ENCODE measurements around the gene NBPF4. TPM values are rescaled to one million over a fixed set of nuclear protein-coding genes. Genes with fewer than 3 reads are reported as not detected.
A peak's percentile ranks its signal among the peaks of the same experiment; 100 is the strongest.

NBPF4 gene
- total RNA-seq, 1 experiment from 2014 or later: not detected

DNA sequence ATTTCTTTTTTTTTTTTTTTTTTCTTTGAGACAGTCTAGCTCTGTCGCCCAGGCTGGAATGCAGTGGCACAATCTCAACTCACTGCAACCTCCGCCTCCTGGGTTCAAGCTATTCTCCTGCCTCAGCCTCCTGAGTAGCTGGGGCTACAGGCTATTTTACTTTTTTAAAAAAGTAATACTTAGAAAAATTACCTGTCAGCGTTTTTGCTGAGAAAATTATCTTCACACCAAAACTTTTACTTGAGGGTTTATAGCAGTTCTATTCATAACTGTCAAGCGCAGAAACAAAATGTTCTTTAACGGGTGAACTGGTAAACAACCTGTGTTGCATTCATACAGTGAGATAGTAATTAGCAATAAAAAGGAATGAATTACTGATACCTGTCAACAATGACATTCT, 42.2 kb downstream of the NBPF4 start:
- Mint-ChIP-seq H3K4me3 (no peak overlapping the region), H3K9me3 (peaks cover 15% of the 10 kb centered on the region), H3K4me1 (peaks cover 28% of the 10 kb centered on the region), H3K27me3 (ENCODE audit: low read depth) (peaks cover 10% of the 10 kb centered on the region), H3K27ac (no peak overlapping the region), H3K36me3 (peaks cover 13% of the 10 kb centered on the region)
- ATAC-seq (no peak), DNase-seq (ENCODE audit: low spot score) (no peak)
- ChIA-PET CTCF (interaction anchor here (0.6 kb wide), 1 partner anchor 13 kb away, joined by 4 read pairs; no protein-coding TSS in a partner anchor), POLR2A (no interaction called here)
- no peak for TF ChIP-seq SMAD4 (CRISPR knock-in tag; IDR thresholded peaks at IDR 0.05)
- TF ChIP-seq, protein P1, sequence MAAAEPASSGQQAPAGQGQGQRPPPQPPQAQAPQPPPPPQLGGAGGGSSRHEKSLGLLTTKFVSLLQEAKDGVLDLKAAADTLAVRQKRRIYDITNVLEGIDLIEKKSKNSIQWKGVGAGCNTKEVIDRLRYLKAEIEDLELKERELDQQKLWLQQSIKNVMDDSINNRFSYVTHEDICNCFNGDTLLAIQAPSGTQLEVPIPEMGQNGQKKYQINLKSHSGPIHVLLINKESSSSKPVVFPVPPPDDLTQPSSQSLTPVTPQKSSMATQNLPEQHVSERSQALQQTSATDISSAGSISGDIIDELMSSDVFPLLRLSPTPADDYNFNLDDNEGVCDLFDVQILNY (CRISPR knock-in tag; IDR thresholded peaks at IDR 0.05): no peak

DNA sequence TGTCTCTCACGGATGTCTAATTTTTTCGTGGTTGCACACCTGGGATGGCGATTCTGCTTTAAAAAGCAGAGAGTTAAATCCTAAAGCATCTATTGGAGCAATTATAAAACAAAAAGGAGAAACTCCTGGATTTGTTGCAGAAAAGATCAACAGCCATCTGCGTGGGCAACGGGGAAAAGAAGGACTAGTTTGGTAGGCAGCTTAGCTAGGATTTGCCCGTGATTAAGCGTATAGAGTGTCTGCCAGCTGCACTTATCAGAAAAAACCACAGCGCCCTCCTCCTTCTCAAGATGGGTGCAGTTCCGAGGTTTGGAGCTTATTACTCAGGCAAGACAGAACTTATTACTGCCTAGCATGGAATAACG, 43.2 kb downstream of the NBPF4 start:
- no peak overlapping the region for H3K27ac Mint-ChIP-seq
- TF ChIP-seq, protein P2, sequence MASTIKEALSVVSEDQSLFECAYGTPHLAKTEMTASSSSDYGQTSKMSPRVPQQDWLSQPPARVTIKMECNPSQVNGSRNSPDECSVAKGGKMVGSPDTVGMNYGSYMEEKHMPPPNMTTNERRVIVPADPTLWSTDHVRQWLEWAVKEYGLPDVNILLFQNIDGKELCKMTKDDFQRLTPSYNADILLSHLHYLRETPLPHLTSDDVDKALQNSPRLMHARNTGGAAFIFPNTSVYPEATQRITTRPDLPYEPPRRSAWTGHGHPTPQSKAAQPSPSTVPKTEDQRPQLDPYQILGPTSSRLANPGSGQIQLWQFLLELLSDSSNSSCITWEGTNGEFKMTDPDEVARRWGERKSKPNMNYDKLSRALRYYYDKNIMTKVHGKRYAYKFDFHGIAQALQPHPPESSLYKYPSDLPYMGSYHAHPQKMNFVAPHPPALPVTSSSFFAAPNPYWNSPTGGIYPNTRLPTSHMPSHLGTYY (CRISPR knock-in tag; IDR thresholded peaks at IDR 0.05): no peak
- TF ChIP-seq, protein P3, sequence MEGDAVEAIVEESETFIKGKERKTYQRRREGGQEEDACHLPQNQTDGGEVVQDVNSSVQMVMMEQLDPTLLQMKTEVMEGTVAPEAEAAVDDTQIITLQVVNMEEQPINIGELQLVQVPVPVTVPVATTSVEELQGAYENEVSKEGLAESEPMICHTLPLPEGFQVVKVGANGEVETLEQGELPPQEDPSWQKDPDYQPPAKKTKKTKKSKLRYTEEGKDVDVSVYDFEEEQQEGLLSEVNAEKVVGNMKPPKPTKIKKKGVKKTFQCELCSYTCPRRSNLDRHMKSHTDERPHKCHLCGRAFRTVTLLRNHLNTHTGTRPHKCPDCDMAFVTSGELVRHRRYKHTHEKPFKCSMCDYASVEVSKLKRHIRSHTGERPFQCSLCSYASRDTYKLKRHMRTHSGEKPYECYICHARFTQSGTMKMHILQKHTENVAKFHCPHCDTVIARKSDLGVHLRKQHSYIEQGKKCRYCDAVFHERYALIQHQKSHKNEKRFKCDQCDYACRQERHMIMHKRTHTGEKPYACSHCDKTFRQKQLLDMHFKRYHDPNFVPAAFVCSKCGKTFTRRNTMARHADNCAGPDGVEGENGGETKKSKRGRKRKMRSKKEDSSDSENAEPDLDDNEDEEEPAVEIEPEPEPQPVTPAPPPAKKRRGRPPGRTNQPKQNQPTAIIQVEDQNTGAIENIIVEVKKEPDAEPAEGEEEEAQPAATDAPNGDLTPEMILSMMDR (IDR thresholded peaks at IDR 0.05): no peak
- TF ChIP-seq, protein P4, sequence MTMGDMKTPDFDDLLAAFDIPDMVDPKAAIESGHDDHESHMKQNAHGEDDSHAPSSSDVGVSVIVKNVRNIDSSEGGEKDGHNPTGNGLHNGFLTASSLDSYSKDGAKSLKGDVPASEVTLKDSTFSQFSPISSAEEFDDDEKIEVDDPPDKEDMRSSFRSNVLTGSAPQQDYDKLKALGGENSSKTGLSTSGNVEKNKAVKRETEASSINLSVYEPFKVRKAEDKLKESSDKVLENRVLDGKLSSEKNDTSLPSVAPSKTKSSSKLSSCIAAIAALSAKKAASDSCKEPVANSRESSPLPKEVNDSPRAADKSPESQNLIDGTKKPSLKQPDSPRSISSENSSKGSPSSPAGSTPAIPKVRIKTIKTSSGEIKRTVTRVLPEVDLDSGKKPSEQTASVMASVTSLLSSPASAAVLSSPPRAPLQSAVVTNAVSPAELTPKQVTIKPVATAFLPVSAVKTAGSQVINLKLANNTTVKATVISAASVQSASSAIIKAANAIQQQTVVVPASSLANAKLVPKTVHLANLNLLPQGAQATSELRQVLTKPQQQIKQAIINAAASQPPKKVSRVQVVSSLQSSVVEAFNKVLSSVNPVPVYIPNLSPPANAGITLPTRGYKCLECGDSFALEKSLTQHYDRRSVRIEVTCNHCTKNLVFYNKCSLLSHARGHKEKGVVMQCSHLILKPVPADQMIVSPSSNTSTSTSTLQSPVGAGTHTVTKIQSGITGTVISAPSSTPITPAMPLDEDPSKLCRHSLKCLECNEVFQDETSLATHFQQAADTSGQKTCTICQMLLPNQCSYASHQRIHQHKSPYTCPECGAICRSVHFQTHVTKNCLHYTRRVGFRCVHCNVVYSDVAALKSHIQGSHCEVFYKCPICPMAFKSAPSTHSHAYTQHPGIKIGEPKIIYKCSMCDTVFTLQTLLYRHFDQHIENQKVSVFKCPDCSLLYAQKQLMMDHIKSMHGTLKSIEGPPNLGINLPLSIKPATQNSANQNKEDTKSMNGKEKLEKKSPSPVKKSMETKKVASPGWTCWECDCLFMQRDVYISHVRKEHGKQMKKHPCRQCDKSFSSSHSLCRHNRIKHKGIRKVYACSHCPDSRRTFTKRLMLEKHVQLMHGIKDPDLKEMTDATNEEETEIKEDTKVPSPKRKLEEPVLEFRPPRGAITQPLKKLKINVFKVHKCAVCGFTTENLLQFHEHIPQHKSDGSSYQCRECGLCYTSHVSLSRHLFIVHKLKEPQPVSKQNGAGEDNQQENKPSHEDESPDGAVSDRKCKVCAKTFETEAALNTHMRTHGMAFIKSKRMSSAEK (CRISPR knock-in tag; IDR thresholded peaks at IDR 0.05; ENCODE audit: borderline replicate concordance): no peak
- TF ChIP-seq RELA (CRISPR knock-in tag; IDR thresholded peaks at IDR 0.05; ENCODE audit: borderline replicate concordance): no peak
- TF ChIP-seq, protein P5, sequence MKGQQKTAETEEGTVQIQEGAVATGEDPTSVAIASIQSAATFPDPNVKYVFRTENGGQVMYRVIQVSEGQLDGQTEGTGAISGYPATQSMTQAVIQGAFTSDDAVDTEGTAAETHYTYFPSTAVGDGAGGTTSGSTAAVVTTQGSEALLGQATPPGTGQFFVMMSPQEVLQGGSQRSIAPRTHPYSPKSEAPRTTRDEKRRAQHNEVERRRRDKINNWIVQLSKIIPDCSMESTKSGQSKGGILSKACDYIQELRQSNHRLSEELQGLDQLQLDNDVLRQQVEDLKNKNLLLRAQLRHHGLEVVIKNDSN (CRISPR knock-in tag; IDR thresholded peaks at IDR 0.05): no peak
- TF ChIP-seq NR2C2 (CRISPR knock-in tag; IDR thresholded peaks at IDR 0.05): no peak
- TF ChIP-seq TP53 (CRISPR knock-in tag; IDR thresholded peaks at IDR 0.05): no peak
- no peak for TF ChIP-seq ELF4 (CRISPR knock-in tag; IDR thresholded peaks at IDR 0.05; ENCODE audit: low read depth)
- TF ChIP-seq SMAD4 (CRISPR knock-in tag; IDR thresholded peaks at IDR 0.05): no peak
- TF ChIP-seq, protein P6, sequence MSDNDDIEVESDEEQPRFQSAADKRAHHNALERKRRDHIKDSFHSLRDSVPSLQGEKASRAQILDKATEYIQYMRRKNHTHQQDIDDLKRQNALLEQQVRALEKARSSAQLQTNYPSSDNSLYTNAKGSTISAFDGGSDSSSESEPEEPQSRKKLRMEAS (CRISPR knock-in tag; IDR thresholded peaks at IDR 0.05): 0 out of 2 replicates have a peak, but pooled peaks have one; percentile 3
- TF ChIP-seq, protein P7, sequence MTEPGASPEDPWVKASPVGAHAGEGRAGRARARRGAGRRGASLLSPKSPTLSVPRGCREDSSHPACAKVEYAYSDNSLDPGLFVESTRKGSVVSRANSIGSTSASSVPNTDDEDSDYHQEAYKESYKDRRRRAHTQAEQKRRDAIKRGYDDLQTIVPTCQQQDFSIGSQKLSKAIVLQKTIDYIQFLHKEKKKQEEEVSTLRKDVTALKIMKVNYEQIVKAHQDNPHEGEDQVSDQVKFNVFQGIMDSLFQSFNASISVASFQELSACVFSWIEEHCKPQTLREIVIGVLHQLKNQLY (CRISPR knock-in tag; IDR thresholded peaks at IDR 0.05): 0 out of 2 replicates have a peak, but pooled peaks have one; percentile 4
- TF ChIP-seq, protein P8, sequence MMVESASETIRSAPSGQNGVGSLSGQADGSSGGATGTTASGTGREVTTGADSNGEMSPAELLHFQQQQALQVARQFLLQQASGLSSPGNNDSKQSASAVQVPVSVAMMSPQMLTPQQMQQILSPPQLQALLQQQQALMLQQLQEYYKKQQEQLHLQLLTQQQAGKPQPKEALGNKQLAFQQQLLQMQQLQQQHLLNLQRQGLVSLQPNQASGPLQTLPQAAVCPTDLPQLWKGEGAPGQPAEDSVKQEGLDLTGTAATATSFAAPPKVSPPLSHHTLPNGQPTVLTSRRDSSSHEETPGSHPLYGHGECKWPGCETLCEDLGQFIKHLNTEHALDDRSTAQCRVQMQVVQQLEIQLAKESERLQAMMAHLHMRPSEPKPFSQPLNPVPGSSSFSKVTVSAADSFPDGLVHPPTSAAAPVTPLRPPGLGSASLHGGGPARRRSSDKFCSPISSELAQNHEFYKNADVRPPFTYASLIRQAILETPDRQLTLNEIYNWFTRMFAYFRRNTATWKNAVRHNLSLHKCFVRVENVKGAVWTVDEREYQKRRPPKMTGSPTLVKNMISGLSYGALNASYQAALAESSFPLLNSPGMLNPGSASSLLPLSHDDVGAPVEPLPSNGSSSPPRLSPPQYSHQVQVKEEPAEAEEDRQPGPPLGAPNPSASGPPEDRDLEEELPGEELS (CRISPR knock-in tag; IDR thresholded peaks at IDR 0.05): no peak
- H3K36me3 Mint-ChIP-seq: peaks cover 19% of the 10 kb centered on the region
- peaks cover 31% of the 10 kb centered on the region for H3K4me1 Mint-ChIP-seq
- H3K9me3 Mint-ChIP-seq: peaks cover 15% of the 10 kb centered on the region
- CTCF ChIA-PET: interaction anchor here (0.8 to 2.0 kb wide), 8 partner anchors 9 to 492 kb away, joined by 3 to 7 read pairs (median 4); partner anchors contain the start of genes EEIG2 and PRPF38B
- POLR2A ChIA-PET: interaction anchor here (0.9 to 1.2 kb wide), 2 partner anchors 127 to 492 kb away, joined by 3 to 4 read pairs; no protein-coding TSS in a partner anchor
- H3K4me3 Mint-ChIP-seq: peak overlapping the region; percentile 81
- ATAC-seq: peak; percentile 9
- DNase-seq (ENCODE audit: low spot score): no peak
- peaks cover 10% of the 10 kb centered on the region for H3K27me3 Mint-ChIP-seq (ENCODE audit: low read depth)
